ENCODE results near the gene SNX22.

SNX22 gene

GRCh38 chr15:64156652-64157331 lies 5.3 kb downstream of the SNX22 start:
- no peak for DNase-seq (ENCODE audit: low spot score)

DNA sequence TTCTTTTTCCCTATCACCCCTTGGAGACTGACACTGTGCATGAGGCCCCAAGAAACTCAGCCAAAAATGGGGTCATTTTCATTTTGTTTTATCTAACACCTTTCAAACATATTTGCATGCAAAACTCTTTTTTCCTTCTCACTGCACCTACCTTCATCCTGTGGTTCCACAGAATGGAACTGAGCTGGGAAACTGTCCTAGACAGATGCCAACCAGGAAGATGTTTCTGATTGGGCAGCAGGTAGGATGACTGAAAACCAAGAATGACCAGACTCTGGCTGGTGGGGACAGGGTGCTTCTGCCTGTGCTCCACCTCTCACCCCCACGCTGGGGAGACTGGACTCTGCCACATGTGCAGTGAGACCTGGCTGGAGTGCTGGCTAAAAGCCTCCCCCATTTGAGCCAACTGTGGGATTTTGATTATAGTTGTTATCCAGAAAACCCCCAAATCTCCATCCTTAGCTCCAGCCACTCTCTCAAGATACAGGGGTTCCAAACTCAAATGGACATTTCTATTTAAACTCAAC lies 6.1 kb downstream of the SNX22 start:
- no peak for DNase-seq (ENCODE audit: low spot score)

DNA sequence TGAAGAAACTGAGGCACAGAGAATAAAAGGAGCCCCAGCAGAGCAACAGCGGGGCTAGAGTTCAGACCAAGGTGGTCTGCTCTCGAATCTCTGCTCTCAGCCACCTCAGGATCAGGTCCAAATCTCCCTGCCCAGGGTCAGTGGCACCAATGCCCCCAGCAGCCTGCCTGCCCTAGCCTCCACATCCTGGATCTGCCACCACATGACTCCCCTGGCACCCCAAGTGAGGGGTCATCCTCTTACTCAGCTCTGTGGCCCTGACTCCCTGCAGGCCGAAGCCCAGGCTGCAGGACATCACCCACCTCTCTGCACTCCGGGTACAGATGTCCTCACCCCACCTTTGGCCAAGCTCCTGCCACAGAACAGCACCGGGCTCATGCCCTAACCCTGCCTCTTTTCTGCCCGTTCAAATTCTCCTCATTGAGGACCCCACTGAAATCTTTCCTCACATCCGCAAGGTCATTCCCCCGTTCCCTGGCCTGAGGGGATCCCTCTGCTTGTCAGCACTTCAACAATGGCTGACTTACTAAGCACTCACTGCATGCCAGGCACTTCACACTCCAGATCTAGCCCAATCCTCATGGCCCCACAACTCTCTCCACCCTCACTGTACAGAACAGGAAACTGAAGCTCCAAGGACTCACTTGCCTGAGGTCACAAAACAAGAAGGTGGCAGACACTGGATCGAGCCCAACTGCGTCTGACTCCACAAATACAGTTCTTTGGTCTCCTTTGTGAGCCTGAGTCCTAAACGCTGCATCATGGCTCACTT lies 7.0 kb downstream of the SNX22 start:
- DNase-seq (ENCODE audit: low spot score): no peak

DNA sequence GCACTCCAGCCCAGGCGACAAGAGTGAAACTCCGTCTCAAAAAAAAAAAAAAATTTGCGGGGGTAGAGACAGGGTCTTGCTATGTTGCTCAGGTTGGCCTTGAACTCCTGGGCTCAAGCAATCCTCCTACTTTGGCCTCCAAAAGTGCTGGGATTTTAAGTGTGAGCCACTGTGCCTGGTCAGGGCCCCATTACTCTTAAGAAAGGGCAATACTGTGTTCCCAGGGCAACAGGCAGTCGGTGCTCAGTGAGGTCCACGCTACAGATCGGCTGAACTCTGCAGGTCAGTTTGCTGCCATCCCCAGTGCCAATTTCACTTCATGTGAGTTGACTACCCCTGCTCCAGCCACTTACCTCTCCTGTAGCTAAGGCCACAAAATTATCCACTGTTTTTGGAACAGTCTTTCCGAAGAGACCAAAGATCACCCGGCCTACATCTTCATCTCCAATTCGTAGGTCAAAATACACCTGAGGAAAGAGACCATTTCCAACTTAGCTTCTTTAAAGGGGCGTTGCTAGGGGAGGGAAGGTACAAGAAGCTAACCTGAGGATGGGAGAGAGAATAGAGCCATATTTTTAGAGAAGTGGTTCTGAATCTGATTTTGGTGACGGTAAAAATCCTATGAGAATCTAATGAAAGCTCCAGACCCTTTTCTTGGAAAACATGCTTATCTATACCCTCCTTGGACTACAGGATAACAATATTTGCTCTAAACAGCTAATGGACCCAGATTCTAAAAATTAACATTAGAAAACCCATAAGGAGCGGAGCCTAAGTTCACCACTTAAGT lies 10.4 kb downstream of the SNX22 start:
- no peak for DNase-seq (ENCODE audit: low spot score)

GRCh38 chr15:64162478-64162868 lies 10.9 kb downstream of the SNX22 start:
- no peak for DNase-seq (ENCODE audit: low spot score)

GRCh38 chr15:64162869-64163658 lies 11.5 kb downstream of the SNX22 start, which contains the start of gene PPIB:
Gene PPIB (minus strand): TSS chr15:64163022. CDS start chr15:64162986, 36 bp downstream.
- DNase-seq (ENCODE audit: low spot score): peak; percentile 99

DNA sequence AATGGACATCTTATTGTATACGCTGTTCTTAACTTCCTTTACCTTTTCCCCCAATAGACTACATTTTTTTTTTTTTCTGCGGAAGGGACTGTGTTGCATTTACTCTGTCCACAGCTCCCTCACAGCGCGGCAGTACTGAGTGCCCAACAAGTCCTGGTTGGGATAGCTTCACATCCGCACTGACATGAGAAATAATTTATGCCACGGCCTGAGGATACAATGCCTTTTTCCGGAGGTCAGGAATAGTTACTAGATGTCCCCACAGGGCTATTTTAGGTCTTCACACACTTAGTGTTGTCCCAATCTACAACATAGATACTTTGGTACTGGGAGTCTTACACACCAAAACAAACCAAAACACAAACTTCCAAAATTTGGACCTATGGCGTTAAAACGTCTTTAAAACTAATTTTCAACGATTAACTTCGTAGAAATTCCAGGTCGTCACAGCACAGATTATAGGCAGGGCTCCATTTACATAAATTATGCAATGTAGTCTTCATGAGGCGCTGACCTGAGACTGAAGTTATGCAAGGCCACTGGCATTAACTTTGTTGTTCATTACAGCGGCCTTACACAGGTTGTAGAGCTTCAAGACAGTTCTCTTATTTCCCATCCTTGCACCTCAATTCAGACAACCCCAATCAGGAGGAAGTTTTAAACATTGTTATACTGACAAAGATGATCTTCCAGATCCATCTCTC lies 12.3 kb downstream of the SNX22 start:
- DNase-seq (ENCODE audit: low spot score): peak; percentile 59

DNA sequence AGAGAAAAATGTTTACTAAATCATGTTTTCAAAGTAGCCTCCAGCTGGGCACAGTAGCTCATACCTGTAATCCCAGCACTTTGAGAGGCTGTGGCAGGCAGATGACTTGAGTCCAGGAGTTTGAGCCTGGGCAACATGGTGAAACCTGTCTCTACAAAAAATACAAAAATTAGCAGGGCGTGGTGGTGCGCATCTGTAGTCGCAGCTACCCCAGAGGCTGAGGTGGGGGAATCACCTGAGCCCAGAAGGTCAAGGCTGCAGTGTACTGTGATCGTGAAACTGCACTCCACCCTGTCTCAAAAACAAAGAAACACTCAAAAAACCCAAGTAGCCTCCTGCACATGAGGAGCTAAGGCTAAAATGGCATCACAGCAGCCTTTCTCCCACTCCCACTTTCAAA lies 12.9 kb downstream of the SNX22 start:
- DNase-seq (ENCODE audit: low spot score): no peak

- no peak for DNase-seq (ENCODE audit: low spot score)
Measured at GRCh38 chr15:64166102-64166890, 14.8 kb downstream of the SNX22 start.

DNA sequence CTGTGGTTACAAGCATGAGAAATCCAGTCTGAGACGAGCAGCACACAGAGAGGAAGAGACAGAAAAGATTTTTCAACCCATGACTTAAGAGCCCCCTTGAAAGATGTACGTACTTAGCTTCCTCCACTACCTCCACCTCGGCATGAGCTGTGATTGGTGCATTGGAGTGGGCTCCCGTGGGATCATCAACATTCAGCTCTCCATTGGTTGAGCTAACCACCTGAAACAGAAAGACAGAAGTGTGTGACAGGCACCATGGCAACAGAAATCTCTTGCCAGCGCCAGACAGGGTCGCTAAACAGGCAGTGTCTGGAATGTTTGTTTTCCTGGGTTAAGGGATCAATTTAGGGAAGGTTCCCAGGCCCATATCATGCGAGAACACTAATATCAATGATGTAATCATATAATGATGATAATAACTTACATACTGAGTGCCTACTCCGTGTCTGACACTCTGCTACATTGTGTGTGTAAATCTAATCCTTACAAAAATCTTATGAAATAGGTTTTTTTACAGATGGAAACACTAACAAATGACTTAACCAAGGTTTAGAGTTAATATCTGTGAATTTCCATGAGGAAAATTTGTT lies 28.8 kb downstream of the SNX22 start:
- DNase-seq (ENCODE audit: low spot score): no peak

GRCh38 chr15:64182859-64183370 lies 31.4 kb downstream of the SNX22 start:
- no peak for DNase-seq (ENCODE audit: low spot score)

DNA sequence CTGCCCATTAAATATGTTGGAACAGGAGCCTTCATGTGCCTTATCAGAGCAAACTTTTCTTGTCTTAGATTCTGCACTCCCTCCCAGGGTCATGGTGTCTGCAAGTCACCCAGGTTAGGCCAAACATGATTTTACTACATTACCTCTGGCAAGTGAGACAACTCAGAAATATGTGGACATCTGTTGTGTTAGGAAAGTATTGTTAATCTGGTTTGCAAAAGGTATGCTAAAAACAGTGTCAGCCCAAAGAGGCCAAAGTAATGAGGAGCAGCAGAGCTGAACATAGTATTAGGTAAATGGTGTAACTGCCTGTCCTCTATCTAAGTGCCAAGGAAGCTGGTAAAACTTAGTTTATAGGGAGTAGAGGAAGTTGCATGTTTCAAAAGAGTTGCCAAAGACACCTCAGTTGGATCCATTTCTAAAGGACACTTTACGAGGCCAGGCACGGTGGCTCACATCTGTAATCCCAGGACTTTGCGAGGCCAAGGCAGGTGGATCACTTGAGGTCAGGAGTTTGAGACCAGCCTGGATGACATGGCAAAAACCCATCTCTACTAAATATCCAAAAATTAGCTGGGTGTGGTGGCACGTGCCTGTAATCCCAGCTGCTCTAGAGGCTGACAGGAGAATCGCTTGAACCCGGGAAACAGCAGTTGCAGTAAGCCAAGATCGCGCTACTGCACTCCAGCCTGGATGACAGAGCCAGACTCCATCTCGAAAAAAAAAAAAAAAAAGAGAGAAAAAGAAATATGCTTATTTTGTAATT lies 33.8 kb downstream of the SNX22 start:
- DNase-seq (ENCODE audit: low spot score): no peak

DNA sequence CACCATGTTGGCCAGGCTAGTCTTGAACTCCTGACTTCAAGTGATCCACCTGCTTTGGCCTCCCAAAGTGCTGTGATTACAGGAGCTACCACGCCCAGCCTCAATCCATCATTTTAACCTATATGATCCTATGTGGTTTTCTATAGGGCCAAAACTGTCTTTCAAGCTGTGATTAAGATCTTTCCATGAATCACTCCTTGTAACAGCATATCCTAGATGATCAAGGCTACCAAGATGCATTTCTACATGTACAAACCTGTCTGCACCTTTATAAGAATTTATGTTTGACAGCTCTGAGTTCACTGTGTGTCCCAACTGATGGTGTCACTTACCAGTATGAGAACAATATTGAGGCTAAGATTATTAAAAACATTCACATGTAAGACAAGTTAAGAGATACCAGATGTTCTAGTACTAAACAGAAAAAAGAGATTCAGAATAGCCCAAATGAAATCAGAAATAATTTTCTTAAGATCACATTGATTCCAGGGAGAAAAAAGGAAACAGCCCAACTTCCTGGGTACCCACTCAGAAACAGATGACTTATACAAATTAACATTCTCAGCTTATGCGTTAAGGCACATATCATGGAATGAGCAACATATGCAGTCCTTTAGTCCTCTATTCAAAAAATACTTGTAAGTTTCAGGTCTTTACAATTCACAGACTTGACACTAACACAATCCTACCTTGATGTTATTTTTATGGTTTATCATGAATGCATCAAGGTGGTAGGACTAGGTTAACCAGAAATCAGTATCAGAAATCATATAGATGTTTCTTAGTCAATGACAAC lies 36.1 kb downstream of the SNX22 start:
- no peak for DNase-seq (ENCODE audit: low spot score)

GRCh38 chr15:64191971-64192830 lies 40.7 kb downstream of the SNX22 start:
- DNase-seq (ENCODE audit: low spot score): no peak

DNA sequence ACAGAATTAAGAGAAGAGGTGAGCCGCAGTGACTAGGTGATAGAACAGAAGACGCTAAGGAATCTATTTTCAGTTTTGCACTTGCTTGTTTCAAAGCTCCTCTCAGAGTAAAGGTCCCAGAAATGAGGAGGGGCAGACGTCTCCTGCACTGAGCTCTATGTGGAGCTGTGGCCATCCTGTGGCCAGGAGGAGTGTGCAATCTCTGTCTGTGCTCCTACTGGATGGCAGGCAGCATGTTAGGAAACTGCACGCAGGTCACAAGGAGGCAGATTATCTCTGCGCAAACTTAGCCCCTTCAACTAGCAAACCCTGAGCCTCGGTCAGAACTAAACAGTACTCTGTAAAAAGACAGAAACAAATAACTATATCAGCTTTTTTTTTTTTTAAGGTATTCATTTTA lies 42.4 kb downstream of the SNX22 start:
- DNase-seq (ENCODE audit: low spot score): no peak

GRCh38 chr15:64197425-64197824 lies 45.9 kb downstream of the SNX22 start:
- no peak for DNase-seq (ENCODE audit: low spot score)

- DNase-seq (ENCODE audit: low spot score): no peak
Measured at GRCh38 chr15:64205202-64205601, 53.7 kb downstream of the SNX22 start.

All from kidney tubule cell (primary cell).